Measurements from ENCODE around the gene TXNRD1.

GRCh38 chr12:104276273-104277131 is 60.9 kb downstream of the TXNRD1 start:
- no peak for TF ChIP-seq POLR2A (IDR thresholded peaks at IDR 0.05)
- TF ChIP-seq CTCF (IDR thresholded peaks at IDR 0.05): no peak
- no peak for TF ChIP-seq EP300 (IDR thresholded peaks at IDR 0.05)
- no peak for TF ChIP-seq POLR2AphosphoS5 (IDR thresholded peaks at IDR 0.05)
